Measurements from ENCODE around the gene HSPA14.

DNA sequence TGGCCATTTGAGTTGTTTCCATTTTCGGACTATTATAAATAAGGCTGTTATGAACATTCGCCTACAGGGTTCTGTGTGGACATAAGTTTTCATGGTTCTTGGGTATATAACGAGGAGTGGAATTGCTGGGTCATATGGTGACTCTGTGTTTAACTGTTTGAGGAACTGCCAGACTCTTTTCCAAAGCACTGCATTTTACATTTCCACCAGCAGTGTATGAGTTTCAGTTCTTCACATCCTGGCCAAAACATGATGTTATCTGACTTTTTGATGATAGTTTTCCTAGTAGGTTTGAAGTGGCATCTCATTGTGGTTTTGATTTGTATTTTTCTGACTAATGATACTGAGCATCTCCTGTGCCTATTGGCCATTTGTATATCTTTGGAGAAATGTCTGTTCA, 46.0 kb downstream of the HSPA14 start:
- TF ChIP-seq, protein P1, sequence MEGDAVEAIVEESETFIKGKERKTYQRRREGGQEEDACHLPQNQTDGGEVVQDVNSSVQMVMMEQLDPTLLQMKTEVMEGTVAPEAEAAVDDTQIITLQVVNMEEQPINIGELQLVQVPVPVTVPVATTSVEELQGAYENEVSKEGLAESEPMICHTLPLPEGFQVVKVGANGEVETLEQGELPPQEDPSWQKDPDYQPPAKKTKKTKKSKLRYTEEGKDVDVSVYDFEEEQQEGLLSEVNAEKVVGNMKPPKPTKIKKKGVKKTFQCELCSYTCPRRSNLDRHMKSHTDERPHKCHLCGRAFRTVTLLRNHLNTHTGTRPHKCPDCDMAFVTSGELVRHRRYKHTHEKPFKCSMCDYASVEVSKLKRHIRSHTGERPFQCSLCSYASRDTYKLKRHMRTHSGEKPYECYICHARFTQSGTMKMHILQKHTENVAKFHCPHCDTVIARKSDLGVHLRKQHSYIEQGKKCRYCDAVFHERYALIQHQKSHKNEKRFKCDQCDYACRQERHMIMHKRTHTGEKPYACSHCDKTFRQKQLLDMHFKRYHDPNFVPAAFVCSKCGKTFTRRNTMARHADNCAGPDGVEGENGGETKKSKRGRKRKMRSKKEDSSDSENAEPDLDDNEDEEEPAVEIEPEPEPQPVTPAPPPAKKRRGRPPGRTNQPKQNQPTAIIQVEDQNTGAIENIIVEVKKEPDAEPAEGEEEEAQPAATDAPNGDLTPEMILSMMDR (IDR thresholded peaks at IDR 0.05; ENCODE audit: low read depth, low read length, missing input control): no peak
- TF ChIP-seq RAD21 (IDR thresholded peaks at IDR 0.05): no peak
- TF ChIP-seq EGR1 (IDR thresholded peaks at IDR 0.05; ENCODE audit: low read depth in 2 of 2): no peak
